HepG2 (cell line): Measurements from ENCODE around the gene RTEL1. TPM values are rescaled to one million over a fixed set of nuclear protein-coding genes. Genes with fewer than 3 reads are reported as not detected.

ENCODE experiments used
- ARNTL ChIP-seq: sonication (generic); formaldehyde crosslinking; IDR thresholded peaks from 2 replicates; pipeline ENCODE4 v1.4.0; 2020; ENCODE audit warnings: mild to moderate bottlenecking, missing genetic modification reagents
- EZH2 ChIP-seq: conservative IDR thresholded peaks from 2 replicates; pipeline ENCODE4 v1.6.1; 2012; ENCODE audit warnings: mild to moderate bottlenecking, low read depth, low read length, moderate library complexity
- FIP1L1 ChIP-seq: fragments of 200-400 bp; formaldehyde crosslinking; IDR thresholded peaks from 2 replicates; pipeline ENCODE4 v1.6.1; 2018; ENCODE audit warnings: low read depth, mild to moderate bottlenecking, low read length, moderate library complexity, borderline replicate concordance; ENCODE audit not compliant: insufficient read depth
- HMG20B ChIP-seq: conservative IDR thresholded peaks from 2 replicates; pipeline ENCODE4 v1.6.1; 2016; ENCODE audit warnings: missing genetic modification reagents, missing compliant biosample characterization
- HOXA9 ChIP-seq: sonication (generic); formaldehyde crosslinking; IDR thresholded peaks from 2 replicates; pipeline ENCODE4 v1.8.1; 2022; ENCODE audit warnings: missing genetic modification reagents, mild to moderate bottlenecking, moderate library complexity, borderline replicate concordance
- PHF8 ChIP-seq: sonication (generic); formaldehyde crosslinking; IDR thresholded peaks from 2 replicates; pipeline ENCODE4 v1.5.0; 2020; ENCODE audit warnings: missing genetic modification reagents
- ZBTB8A ChIP-seq: sonication (generic); formaldehyde crosslinking; IDR thresholded peaks from 2 replicates; pipeline ENCODE4 v1.4.0; 2020; ENCODE audit warnings: mild to moderate bottlenecking, low read depth, missing genetic modification reagents, borderline replicate concordance
- ZFP90 ChIP-seq: sonication (generic); formaldehyde crosslinking; IDR thresholded peaks from 2 replicates; pipeline ENCODE4 v1.8.0; 2022; ENCODE audit warnings: missing genetic modification reagents, mild to moderate bottlenecking, inconsistent platforms, borderline replicate concordance
- ZMAT3 ChIP-seq: sonication (generic); formaldehyde crosslinking; conservative IDR thresholded peaks from 2 replicates; pipeline ENCODE4 v1.7.0; 2021; ENCODE audit warnings: missing genetic modification reagents
- ZNF121 ChIP-seq: sonication (generic); formaldehyde crosslinking; IDR thresholded peaks from 2 replicates; pipeline ENCODE4 v1.5.0; 2020; ENCODE audit warnings: mild to moderate bottlenecking, missing genetic modification reagents
- ZNF142 ChIP-seq: sonication (generic); formaldehyde crosslinking; IDR thresholded peaks from 2 replicates; pipeline ENCODE4 v1.4.0; 2020; ENCODE audit warnings: missing genetic modification reagents
- ZNF263 ChIP-seq: sonication (generic); formaldehyde crosslinking; IDR thresholded peaks from 2 replicates; pipeline ENCODE4 v1.4.0; 2020; ENCODE audit warnings: missing genetic modification reagents
- ZNF597 ChIP-seq: sonication (generic); formaldehyde crosslinking; IDR thresholded peaks from 2 replicates; pipeline ENCODE4 v1.5.0; 2020; ENCODE audit warnings: missing genetic modification reagents
- ZNF605 ChIP-seq: sonication (generic); formaldehyde crosslinking; IDR thresholded peaks from 2 replicates; pipeline ENCODE4 v1.8.0; 2022; ENCODE audit warnings: mild to moderate bottlenecking, missing genetic modification reagents
- ZNF713 ChIP-seq: sonication (generic); formaldehyde crosslinking; IDR thresholded peaks from 2 replicates; pipeline ENCODE4 v1.4.0; 2020; ENCODE audit warnings: mild to moderate bottlenecking, missing genetic modification reagents
- ZNF782 ChIP-seq: sonication (generic); formaldehyde crosslinking; IDR thresholded peaks from 2 replicates; pipeline ENCODE4 v1.4.0; 2020; ENCODE audit warnings: missing genetic modification reagents, mild to moderate bottlenecking, borderline replicate concordance
- ZNF850 ChIP-seq: sonication (generic); formaldehyde crosslinking; conservative IDR thresholded peaks from 2 replicates; pipeline ENCODE4 v1.9.0; 2021; ENCODE audit warnings: mild to moderate bottlenecking, missing genetic modification reagents
- polyA plus RNA-seq, 8 experiments: library from polyadenylated mRNA; depleted of rRNA in 3 of 8; stranded (reverse) in 7 of 8; unstranded in 1 of 8; fragments of >200 nt; fragmentation: Illumina TruSeq in 4 of 8; extraction: Trizol in 4 of 8; gene quantifications; 2 replicates each; pipeline versions ENCODE4 v1.2.1 to v1.2.3, GENCODE V29; 2011 to 2016; ENCODE audit warnings: low read depth in 4 of 8, missing spikeins in 1 of 8, mixed read lengths in 1 of 8; ENCODE audit not compliant: insufficient read depth in 1 of 8
- total RNA-seq, 5 experiments: library from RNA; depleted of rRNA; stranded (reverse); fragments of >200 nt; fragmentation: Illumina TruSeq; extraction: Trizol; gene quantifications; 2 replicates each; pipeline ENCODE4 v1.2.3, GENCODE V29; 2016; ENCODE audit warnings: low read depth in 1 of 5
- TF ChIP-seq, protein P1 (sequence below): sonication (generic); formaldehyde crosslinking; conservative IDR thresholded peaks from 2 replicates; pipeline ENCODE4 v1.4.0; 2020; ENCODE audit warnings: missing genetic modification reagents
- TF ChIP-seq, protein P2 (sequence below): sonication (generic); formaldehyde crosslinking; IDR thresholded peaks from 2 replicates; pipeline ENCODE4 v1.4.0; 2020; ENCODE audit warnings: missing genetic modification reagents

RTEL1 gene
- total and polyA plus RNA-seq, 2 of the 13 experiments (the other 11 are each of a cell fraction or from before 2014, with no cell fraction given), result 21.8 to 36.4 TPM

DNA sequence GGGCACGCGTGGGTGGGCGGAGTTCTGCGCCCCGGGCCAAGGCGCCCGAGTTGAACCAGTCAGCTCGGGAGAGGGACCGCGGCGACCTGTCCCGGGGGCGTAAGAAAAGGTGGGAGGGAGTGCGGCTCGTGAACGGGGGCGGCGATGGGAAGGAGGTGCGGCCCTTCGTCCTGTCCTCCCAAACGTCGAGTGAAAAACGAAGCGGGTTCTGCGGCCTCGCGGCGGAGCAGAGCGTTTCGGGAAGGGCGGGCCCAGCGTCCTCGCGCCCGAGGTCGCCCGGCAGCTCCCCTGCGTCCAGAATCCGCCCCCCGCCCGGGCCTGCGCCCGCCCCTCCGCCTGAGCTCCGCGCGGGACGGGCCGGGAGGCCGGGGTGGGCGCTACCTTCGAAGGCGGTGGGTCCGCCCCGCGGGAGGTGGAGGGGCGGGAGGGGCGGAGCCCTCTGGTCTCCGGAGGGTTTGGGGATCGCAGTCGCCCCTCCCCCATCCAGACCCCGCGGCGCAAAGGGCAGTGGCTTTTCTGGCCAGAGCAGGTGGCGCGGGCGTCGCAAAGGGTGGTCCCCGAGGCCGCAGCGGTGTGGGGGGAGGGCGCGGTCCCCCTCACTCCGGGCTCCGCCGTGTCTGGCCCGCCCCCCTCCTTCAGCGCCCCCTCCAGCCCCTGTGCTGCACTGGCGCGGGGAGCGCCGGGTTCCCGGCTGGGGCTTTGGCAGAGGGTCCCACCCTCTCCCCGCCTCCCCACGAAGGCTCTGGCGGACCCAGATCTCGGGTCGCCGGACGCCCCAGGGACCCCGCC lies 5.7 kb upstream of the RTEL1 start (continued):
- TF ChIP-seq ZNF597 (CRISPR knock-in tag) (no peak), PHF8 (no peak; the same call in 1 of the 2 replicates), EZH2 (no peak), ZNF605 (CRISPR knock-in tag) (peak; percentile 74; the same call in 1 of the 2 replicates), HMG20B (no peak), ARNTL (no peak), ZFP90 (CRISPR knock-in tag) (0 out of 2 replicates have a peak, but pooled peaks have one; percentile 13), ZNF713 (no peak), ZMAT3 (CRISPR knock-in tag) (0 out of 2 replicates have a peak, but pooled peaks have one; percentile 3), HOXA9 (CRISPR knock-in tag) (0 out of 2 replicates have a peak, but pooled peaks have one; percentile 59), ZNF263 (CRISPR knock-in tag) (peak; percentile 50; the same call in 1 of the 2 replicates), ZNF850 (CRISPR knock-in tag) (no peak), ZNF782 (0 out of 2 replicates have a peak, but pooled peaks have one; percentile 21), ZBTB8A (no peak), FIP1L1 (no peak), ZNF121 (CRISPR knock-in tag) (0 out of 2 replicates have a peak, but pooled peaks have one; percentile 12), ZNF142 (CRISPR knock-in tag) (peak; percentile 78; the same call in 1 of the 2 replicates)
- TF ChIP-seq, protein P1, sequence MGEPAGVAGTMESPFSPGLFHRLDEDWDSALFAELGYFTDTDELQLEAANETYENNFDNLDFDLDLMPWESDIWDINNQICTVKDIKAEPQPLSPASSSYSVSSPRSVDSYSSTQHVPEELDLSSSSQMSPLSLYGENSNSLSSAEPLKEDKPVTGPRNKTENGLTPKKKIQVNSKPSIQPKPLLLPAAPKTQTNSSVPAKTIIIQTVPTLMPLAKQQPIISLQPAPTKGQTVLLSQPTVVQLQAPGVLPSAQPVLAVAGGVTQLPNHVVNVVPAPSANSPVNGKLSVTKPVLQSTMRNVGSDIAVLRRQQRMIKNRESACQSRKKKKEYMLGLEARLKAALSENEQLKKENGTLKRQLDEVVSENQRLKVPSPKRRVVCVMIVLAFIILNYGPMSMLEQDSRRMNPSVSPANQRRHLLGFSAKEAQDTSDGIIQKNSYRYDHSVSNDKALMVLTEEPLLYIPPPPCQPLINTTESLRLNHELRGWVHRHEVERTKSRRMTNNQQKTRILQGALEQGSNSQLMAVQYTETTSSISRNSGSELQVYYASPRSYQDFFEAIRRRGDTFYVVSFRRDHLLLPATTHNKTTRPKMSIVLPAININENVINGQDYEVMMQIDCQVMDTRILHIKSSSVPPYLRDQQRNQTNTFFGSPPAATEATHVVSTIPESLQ (CRISPR knock-in tag), result no peak
- TF ChIP-seq, protein P2, sequence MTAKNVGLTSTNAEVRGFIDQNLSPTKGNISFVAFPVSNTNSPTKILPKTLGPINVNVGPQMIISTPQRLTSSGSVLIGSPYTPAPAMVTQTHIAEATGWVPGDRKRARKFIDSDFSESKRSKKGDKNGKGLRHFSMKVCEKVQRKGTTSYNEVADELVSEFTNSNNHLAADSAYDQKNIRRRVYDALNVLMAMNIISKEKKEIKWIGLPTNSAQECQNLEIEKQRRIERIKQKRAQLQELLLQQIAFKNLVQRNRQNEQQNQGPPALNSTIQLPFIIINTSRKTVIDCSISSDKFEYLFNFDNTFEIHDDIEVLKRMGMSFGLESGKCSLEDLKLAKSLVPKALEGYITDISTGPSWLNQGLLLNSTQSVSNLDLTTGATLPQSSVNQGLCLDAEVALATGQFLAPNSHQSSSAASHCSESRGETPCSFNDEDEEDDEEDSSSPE (CRISPR knock-in tag), result peak; percentile 55
